ENCODE data around the gene THY1.
"Not testable (repeated sequence)": the region's sequence is repeated elsewhere in the genome, so short reads cannot be mapped to it uniquely, and the experiment has no call there.

THY1 gene

GRCh38 chr11:119461229-119461963, 38.4 kb upstream of the THY1 start:
- H3K27ac ChIP-seq: no peak overlapping the region
- TF ChIP-seq ZFX (IDR thresholded peaks at IDR 0.05) (no peak), CTCF (conservative IDR thresholded peaks at IDR 0.05) (no peak)

- no peak overlapping the region for H3K27ac ChIP-seq
- TF ChIP-seq CTCF (conservative IDR thresholded peaks at IDR 0.05) (no peak), ZFX (IDR thresholded peaks at IDR 0.05) (no peak)
These were observed 37.6 kb upstream of the THY1 start for GRCh38 chr11:119460582-119460981.

- no peak for TF ChIP-seq ZFX (IDR thresholded peaks at IDR 0.05)
- no peak for TF ChIP-seq CTCF (conservative IDR thresholded peaks at IDR 0.05)
- H3K27ac ChIP-seq: no peak overlapping the region
These were observed 37.1 kb upstream of the THY1 start for GRCh38 chr11:119460097-119460496.

GRCh38 chr11:119459293-119459976, 36.5 kb upstream of the THY1 start:
- TF ChIP-seq ZFX (IDR thresholded peaks at IDR 0.05) (no peak), CTCF (conservative IDR thresholded peaks at IDR 0.05) (no peak)
- no peak overlapping the region for H3K27ac ChIP-seq

GRCh38 chr11:119455708-119456107, 32.7 kb upstream of the THY1 start:
- not testable (repeated sequence) for H3K27ac ChIP-seq

GRCh38 chr11:119455241-119455640, 32.3 kb upstream of the THY1 start:
- H3K27ac ChIP-seq: not testable (repeated sequence)

- TF ChIP-seq ZFX (IDR thresholded peaks at IDR 0.05) (no peak), CTCF (conservative IDR thresholded peaks at IDR 0.05) (no peak)
- H3K27ac ChIP-seq: no peak overlapping the region
These were observed 30.9 kb upstream of the THY1 start for GRCh38 chr11:119453881-119454280.

GRCh38 chr11:119450590-119451326, 27.8 kb upstream of the THY1 start:
- H3K27ac ChIP-seq: no peak overlapping the region
- TF ChIP-seq ZFX (IDR thresholded peaks at IDR 0.05) (no peak), CTCF (conservative IDR thresholded peaks at IDR 0.05) (no peak)

Measured in C4-2B (cell line).